ENCODE measurements around the gene TMEM43.

Gene TMEM43

DNA sequence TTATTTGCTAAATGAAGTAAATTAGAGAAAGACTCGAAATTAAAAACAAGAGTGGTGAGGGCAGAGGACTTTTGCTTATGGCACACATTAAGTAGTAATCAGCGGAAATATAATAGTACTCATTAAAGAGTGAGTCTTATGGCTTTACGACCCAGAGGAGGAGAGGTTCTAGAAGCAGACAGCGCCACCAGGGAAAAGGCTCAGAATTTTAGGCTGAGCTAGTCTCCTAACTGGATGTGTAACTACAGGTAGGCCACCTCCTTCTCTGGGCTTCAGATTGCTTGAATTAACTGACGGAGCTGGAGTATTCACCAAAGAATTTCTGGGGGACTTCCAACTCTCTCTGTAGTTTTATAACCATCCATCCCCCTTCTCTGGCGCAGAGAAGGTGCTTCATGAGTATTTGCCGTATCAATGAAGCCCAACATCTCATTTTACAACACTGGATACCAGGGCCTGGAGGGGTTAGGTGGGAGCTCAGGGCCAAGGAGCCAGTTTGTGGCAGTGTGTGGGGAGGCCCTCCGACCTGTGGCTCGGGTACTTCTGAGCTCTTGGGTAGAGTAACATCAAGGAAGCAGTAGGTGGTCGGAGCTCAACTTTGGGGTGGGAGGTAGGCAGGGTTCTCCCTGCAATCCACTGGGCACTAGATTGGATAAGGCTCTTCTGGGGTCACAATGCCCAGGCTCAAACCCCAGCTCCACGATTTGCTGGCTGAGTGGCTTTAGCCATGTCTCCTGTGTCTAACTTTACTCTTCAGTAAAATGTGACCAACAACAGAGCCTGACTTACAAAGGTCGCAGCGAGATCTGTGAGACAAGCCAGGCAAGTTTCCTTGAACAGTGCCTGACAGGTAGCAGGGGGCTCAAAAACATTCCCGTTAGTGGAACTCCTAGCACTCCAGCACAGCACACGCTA lies 1.3 kb upstream of the TMEM43 start:
- DNase-seq, result no peak

DNA sequence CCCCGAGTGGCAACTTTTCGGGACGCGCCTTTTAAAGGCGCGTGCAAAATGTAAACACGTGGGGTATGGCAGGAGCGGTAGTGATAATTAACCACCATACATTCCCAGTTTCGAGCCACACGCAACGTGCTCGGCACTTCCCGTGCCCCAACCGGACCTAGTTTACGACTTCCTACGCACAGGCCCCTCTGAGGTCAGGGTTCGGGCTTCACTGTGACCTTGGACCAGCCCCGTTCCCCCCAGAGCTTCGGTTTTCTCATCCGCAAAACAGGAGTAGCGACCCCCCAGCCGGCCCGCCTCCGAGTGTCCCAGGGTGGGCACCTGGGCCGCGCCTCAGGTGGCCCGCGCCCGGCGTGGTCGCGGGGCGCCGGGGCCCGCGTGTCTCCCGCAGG lies 633 bp upstream of the TMEM43 start:
- DNase-seq, result no peak

DNA sequence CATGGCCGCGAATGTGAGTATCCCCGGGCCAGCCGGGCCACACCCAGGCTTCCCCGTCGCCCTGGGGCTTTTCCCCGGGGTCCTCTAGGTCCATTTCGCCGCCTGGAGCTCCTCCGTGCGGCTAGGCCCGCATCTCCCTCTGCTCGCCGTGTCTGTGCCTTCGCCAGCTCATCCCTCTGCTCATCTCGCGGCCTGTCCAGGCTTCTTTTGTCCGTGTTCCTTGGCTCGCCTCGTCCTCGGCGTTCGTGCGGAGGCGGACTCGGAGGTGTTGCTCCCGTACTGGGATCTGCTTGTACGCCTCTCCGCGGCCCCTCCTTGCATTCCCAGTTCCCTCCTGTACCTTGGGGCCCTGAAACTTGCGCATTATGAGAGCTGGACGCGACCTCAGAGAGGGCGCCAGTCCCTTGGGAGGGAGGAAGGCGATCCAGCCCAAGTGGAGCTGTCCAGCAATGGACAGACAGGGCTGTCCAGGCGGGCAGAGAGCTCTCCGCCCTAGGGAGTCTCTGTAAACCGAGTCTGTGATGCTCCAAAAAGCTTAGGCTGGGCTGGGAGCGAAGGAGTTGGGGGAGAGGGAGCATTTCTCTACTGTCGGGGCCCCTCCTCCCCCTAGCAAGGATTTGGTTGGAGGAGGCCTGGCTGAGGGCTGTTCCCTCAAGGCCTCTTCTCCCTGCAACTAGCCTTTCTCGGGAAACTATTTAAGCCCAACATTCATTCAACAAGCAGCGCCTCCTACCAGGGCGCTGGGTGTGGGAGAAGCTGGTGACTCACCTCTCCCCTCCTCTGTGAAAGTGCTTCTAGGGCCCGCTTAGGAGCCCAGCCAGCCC lies 553 bp downstream of the TMEM43 start:
- no peak for DNase-seq

DNA sequence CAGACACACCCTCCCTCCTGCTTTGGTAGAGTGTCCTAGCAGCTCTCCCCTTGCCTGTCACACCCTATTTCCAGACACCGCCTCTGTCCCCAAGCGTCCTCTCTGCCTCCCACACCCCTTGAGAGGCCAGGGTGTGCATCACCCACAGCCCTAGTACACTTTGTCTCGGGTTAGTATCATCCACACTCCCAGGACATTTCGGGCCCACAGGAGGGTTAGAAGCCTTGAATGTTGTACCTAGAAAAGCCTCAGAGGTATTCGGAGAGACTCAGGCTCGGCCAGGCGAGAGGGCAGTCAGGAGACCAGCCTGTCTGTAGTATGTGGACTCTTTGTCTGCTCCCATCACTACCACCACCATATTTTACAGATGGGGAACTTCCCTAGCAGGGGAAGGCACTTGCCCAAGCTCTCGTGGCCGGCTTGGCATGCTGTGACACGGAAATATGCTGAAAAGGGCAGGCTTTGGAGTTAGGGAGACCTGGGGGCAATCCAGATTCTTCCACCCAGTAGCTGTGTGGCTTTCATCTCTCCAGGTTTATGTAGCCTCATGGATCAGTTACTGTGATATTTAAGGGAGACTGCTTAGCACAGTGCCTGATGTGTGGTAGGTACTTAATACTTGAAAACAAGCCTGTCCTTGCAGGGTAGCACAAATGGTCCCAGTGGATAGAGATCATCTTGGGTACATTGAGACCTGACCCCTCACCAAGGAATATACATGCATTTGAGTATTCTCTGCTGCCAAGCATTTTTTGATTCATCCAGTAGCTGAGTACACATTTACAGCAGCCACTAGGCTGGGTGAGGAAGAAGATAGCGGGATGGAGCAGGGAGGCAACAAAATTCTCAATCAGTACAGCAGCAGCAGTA lies 1.4 kb downstream of the TMEM43 start:
- DNase-seq, result no peak

DNA sequence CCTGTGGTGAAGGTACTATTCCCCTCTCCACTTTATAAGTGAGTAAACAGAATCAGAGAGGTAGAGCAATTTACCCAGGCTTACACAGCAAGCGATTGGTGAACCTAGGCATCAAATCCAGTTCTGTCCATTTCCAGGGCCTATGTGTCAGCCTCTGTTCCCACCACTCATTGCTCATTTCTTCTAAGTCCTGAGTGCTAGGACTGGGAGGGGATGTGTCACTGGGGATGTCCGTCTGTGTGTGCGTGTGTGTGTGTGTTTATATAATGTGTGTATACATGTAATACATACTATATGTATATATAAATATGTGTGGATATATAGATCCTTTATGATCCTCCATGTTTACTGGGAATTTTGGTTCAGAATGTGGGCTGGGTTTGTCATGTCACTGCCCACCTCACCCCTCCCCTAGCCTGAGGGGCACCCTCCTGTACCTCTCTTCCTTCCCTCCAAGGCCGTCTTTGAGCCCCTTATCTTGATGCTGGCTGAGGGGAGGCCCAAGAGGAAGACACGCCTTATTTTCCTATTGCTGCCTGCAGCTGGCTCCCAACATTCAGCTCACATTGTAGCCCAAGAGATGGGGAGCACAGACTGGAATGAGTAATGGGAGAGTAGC lies 2.1 kb downstream of the TMEM43 start:
- no peak for DNase-seq

DNA sequence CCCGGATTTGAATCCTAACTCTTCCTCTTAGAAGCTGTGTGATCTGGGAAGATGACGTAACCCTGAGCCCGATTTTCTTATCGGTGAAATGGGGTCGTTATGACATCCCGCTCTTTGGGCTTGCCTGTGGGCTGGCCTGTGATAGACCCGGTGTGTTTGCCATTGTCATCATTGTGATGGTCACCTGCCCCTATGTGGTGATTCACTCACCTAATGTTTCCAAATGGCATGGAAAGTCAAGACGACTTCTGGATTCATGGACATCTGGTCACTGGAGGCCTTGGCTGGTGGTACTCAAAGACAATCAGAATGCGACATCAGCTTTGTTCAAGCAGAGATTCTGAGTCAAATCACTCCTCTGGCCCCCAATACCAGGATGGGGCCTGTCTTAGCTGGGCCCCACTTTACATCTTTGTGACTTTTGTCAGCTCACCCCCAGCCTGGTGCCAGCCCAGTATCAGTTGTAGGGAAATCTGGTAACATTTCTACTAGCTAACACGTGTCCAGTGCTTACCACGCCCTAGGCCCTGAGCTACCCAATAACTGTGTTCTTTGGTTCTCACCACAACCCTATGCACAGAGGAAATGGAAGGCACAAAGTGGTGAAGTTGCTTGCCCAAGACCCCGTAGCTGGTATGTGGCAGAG lies 2.8 kb downstream of the TMEM43 start:
- DNase-seq, result no peak

DNA sequence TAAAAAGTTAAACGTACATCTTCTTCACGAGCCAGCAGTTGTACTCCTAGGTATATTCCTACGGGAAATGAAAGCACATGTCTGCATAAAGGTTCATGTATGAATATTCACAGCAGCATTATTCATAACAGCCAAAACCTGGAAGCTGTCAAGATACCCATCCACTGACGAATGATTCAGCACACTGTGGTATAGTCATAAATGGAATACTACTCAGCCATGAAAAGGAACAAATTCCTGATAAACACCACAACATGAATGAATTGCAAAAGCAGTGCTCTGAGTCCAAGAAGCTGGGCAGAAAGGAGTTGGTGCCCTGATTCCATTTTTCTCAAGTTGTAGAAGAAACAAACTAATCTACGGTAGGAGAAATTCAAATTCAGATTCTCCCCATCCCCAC lies 3.9 kb downstream of the TMEM43 start:
- DNase-seq, result no peak

DNA sequence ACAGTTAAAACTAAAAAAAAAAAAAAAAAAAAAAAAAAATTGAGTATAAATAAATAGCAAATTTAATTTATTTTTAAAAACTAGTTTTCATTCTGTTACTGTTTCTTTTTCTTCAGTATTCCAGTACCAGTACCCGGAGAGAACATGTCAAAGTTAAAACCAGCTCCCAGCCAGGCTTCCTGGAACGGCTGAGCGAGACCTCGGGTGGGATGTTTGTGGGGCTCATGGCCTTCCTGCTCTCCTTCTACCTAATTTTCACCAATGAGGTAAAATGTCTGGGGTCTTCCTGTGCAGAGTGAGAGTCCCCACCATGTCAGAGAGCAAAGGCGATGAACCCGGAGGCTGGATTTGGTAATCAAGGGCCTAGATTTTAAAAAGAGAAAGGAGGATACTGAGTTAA lies 4.4 kb downstream of the TMEM43 start:
- no peak for DNase-seq

DNA sequence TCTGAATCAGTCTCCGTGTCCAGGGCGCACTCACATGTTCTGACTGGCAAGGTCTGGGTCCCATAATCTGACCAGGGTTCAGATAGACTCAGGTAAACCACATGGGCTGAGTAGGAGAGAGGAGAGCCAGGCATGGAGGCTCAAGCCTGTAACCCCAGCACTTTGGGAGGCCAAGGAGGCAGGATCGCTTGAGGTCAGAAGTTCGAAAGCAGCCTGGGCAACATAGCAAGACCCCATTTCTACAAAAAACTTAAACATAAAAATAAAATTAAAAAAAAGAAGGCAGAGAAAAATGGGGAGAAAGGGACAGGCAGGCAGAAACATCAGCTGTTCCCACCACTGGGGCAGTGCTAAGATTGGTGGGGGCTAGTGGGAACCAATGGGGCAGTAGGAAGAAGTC lies 5.4 kb downstream of the TMEM43 start:
- no peak for DNase-seq

DNA sequence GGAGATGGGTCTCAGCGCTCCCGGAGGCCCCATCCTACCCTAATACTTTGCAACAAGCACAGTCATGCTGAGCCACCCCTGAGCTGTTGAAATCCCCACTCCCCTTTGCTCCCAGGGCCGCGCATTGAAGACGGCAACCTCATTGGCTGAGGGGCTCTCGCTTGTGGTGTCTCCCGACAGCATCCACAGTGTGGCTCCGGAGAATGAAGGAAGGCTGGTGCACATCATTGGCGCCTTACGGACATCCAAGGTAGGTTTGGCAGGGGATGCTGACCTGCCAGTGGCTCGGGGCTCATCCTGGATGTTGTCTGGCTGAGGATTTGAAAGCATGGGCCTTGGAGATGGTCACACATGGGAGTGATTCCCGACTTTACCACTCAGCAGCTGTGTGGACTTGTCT lies 5.9 kb downstream of the TMEM43 start:
- DNase-seq, result no peak

DNA sequence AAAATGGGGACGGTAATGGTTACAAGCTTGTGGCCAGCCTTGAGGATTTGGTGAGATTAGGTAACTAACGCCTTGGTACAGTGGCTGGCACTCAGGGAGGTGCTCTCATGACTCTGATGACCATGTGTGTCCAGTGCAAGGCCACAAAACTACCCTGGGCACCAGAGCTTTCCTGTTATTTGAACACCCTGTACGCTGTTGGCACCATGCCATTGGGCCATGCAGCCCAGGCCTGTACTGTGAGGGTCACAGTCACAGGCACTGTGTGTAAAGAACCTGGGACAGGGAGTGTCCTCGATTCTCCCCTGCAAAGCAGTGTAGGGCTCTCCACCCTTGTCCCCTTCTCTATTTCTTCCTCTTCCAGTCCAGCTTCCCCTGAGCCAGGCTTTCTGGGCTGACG lies 6.3 kb downstream of the TMEM43 start:
- no peak for DNase-seq

DNA sequence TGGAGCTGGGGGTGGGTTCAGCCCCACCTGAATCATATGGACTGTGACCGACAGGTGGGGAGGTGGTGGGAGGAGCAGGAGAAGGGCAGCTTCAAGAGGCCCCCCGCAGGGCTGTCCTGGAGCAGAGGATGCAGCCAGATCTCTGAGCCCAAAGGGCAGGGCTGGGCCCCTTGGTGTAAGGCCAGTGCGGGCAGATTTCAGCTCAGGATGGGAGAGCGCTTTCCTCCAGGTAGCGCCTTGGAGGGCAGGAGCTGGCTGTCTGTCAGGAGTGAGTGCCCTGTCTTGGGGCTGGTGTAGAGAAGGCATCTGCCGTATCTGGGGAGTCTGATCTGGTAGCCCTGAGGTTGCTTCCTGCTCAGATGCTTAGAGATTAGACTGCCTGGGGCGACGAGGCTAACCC lies 7.3 kb downstream of the TMEM43 start:
- no peak for DNase-seq

DNA sequence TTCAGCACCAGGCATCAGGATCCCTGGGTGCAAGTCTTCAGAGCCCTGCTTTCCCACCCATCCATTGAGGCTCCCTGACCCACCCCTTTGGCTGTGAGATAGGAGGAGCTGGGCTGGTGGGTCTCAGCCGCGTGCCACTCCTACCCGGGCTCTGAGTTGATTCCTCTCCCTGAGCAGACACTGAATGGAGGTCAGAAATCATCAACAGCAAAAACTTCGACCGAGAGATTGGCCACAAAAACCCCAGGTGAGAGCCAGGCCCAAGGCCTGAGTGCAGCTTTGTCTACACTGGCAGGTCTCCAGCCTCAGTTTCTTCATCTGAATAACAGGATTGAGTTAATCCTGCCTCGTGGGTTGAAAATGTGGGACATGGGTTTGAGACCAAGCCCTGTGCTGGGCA lies 7.8 kb downstream of the TMEM43 start:
- DNase-seq, result no peak

DNA sequence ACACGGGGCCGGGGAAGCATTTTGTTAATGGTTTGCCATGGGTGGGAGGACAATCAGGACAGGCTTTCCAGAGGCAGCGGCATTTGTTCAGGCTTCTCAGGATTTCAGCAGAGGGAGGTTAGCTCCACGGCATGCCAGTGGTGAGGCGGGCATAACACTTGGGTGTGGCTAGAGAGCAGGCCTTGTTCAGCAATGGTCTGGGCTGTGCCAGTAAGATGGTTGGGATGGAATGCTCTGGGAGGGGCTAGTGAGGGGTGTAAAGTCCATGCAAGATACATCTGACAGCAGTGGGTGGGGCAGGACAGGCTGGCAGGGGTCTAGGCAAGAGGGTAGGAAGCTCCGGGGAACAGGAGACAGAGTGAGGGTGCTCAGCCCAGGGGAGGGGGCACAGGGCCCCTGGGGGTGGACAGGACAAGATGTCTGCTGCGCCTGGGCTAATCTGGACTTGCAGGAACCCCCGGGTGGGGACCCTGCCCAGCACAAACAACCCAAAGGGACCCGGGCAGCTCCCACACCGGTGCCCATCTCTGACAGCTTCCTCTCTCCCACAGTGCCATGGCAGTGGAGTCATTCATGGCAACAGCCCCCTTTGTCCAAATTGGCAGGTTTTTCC lies 8.4 kb downstream of the TMEM43 start:
- no peak for DNase-seq

DNA sequence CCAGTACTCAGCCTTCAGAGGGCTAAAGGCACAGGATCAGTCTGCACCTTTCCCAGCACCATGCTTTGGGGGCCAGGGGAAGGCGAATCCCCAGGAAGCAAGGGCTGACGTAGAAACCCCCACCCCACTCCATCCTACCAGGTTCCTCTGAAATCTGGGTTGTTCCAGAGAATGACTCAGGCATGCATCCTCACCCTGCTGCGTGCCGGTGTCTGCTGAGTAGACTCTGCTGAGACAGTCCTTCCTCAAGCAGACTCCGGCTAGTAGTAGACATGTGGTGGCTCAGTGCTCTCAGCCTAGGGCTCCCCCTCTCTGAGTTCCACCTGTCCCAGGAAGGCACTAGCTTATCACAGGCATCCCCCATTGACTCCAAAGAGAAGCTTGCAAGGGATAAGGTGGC lies 9.0 kb downstream of the TMEM43 start:
- DNase-seq, result no peak

DNA sequence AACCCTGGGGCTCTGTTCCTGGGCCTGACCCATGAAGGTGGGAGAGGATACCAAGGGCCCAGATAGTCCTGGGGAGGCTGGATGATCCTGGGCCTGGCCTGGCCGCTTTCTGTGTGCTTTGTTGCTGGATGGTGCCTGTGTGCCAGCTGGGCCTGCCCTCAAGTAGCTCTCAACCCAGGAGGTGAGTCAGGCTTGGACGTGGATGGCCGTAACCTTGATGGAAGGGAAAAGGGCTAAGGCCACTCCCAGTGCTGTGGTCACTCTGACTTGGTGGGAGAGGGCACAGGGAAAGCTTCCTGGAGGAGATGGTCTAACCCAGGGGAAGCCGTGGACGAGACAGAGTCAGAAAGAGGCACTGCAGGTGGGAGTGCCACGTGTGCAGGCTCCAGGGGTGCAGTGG lies 9.4 kb downstream of the TMEM43 start:
- DNase-seq, result no peak

DNA sequence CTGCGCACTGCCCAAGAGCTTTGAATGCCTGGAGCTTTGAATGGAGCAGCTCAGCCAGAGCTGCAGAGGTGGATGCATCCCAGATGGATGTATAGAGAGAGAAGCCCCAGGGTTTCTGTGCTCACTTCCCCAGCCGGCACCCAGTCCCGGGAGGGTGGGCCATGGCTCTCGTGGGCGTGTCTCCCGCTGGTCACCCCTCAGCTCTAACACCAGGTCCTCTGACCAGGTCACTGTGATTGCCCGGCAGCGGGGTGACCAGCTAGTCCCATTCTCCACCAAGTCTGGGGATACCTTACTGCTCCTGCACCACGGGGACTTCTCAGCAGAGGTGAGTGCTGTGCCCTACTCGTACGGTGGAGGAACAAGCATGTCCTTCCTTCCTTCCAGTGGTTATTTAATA lies 10.7 kb downstream of the TMEM43 start:
- DNase-seq, result no peak

DNA sequence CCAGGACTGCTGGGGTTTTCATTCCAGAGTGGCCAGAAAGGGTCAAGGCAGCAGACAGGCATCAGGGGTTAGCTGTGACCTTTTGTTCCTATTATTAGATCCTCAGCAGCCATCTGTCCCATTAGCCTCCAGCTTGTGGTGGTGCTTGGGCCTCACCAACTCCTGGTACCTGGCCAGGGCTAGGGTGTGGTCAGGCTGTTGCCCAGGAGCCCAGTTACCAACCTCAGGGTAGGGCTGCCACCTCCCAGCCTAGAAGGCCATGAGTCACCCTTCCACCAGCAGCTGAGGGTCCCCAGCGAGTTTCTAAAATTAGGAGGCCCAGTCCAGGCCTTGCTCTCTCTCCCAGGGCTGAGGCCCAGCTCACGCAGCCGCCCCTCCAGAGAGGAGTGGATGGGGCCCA lies 12.2 kb downstream of the TMEM43 start:
- DNase-seq, result no peak

DNA sequence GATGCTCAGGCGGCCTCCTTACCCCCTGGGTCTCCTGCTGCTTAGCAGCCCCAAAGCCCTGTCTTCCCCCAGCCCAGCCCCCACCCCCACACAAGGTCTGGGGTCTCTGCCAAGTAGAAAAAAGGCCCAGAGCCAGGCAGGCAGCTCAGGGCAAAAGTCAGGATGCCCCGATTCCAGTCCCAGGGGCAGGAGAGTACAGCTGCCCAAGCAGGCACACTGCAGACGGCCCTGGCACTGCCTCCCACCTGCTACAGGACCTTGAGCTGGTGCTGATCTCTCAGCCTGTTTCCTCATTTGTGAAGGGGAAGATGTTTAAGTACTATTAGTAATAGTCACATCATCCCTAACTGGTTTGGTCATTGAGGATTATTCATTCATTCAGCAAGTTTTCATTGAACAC lies 12.6 kb downstream of the TMEM43 start:
- DNase-seq, result no peak

DNA sequence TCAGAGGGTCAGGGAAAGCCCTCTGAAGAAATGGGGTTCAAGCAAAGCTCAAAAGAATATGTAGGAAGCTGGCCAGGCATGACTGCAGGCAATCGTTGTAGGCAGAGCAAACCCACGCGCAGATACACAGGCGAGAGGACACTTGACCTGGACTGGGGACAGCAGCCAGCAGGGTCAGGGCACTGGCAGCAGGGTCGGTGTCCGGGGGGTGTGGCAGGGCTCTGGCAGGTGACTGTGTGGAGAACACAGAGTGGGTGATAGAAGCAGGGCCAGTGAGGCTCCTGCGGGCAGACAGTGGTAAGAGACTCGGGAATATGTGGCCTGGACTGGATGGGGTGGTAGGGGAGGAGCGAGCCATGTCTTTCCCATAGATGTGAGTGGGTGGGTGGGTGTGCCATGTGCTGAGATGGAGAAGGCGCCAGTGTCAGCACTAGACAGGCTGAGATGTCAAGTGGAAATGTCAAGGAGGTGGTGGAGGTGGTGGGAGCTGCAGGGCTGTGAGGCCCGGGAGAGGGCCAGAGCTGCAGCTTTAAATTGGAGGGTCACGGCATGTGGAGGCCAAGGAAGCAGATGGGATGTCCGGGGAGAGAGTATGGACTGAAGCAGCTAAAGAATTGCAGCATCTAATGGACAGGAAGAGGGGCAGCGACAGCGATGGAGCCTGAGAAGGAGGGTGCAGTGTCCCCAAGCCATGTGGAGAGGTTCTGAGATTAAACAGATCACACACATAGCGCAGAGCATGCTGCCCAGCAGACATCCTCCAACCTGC lies 13.4 kb downstream of the TMEM43 start:
- no peak for DNase-seq

Data from DMS 273 treated with DMSO at 0.1 percent for 48 hours (cell line).